ENCODE data around the gene SLC25A11. TPM values are rescaled to one million over a fixed set of nuclear protein-coding genes. Genes with fewer than 3 reads are reported as not detected.

The SLC25A11 gene
- total and polyA plus RNA-seq, 2 donors (not counting 1 experiment from before 2014, with no cell fraction given): 32.3 to 44.4 TPM

DNA sequence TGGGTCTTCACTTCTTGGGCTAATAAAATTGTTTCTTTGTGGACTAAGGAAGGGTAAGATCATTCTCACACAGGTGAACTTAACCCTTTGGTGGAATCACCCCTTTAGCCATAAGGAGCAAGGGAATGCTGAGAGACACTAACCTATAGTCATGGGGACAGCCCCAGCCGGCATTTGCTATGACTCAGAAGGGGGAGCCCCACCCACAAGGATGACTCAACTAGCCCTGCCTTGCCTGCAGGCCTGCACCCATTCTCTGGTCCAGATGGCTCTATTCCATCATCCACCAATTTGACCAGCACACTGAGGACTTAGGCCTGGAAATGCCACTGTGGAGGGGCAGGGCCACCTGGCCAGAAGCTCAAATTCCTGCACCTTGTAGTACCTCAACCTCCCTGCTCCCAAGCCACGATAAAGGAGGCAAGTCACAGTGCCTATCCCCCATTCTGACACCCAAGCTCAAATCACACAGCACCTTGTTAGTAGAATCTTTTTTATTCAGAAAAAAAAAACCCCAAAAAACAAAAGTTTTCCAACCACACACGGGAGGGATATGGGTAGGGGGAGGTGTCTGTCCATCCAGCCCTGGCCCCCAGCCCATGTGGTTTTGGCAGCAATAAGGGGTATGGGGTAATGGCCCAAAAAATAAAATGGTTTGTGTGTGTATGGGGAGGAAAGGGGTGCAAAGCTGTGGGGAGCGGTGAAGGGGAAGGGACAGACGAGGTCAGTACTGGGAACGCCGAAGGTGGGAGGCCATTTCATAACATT is 5.5 kb upstream of the SLC25A11 start:
- intact Hi-C loops (cut with micrococcal nuclease): loop anchor here (5.0 to 10.0 kb wide), 5 partner anchors 72 to 983 kb away; partner anchors contain the start of genes ATP2A3, MED11 and ZNF594
- Histone ChIP-seq H3K27ac (ENCODE audit: low read length in 2 of 2) (peak overlapping the region; percentile 32 to 93), H3K9me3 (ENCODE audit: control extremely low read depth in 1 of 3, control insufficient read depth in 2 of 3, insufficient read depth in 1 of 3, low read length in 2 of 3) (no peaks in the 10 kb centered on the region), H3K4me3 (ENCODE audit: control extremely low read depth in 1 of 5, extremely low read depth in 1 of 5, insufficient read depth in 1 of 5, low read depth in 2 of 5, low read length in 4 of 5) (peak overlapping the region in 3 of 5 experiments; percentile 12 to 27 (median 25)), H3K79me2 (ENCODE audit: control insufficient read depth, insufficient read depth, low read length) (peaks cover 72% of the 10 kb centered on the region), H3K4me2 (replicated peaks; ENCODE audit: low read depth, low read length, poor library complexity, severe bottlenecking) (peak overlapping the region; percentile 98), H2AFZ (ENCODE audit: insufficient read depth, low read depth, low read length, poor library complexity, severe bottlenecking) (no peak overlapping the region), H3K4me1 (ENCODE audit: control insufficient read depth in 2 of 2, insufficient read depth in 2 of 2, low read length in 2 of 2) (peaks cover 63 to 70% of the 10 kb centered on the region in 2 donors), H4K20me1 (ENCODE audit: control insufficient read depth, insufficient read depth, low read length, poor library complexity, severe bottlenecking) (peaks cover 43% of the 10 kb centered on the region), H3K27me3 (replicated peaks in 1 of 4; ENCODE audit: control extremely low read depth in 1 of 4, control insufficient read depth in 3 of 4, insufficient read depth in 4 of 4, low read length in 3 of 4) (no peaks in the 10 kb centered on the region), H3K36me3 (replicated peaks in 1 of 2; ENCODE audit: control extremely low read depth in 1 of 2, control insufficient read depth in 1 of 2, extremely low read depth in 1 of 2, insufficient read depth in 2 of 2, low read length in 1 of 2) (peaks cover 0 to 44% of the 10 kb centered on the region in 2 experiments), H3K9ac (ENCODE audit: low read length) (peak overlapping the region; percentile 38)
- Mint-ChIP-seq H3K27me3 (no peaks in the 10 kb centered on the region), H3K4me1 (peaks cover 65% of the 10 kb centered on the region), H3K27ac (peak overlapping the region; percentile 89), H3K9me3 (ENCODE audit: insufficient read depth) (no peaks in the 10 kb centered on the region), H3K4me3 (peak overlapping the region; percentile 86)
- ChIA-PET POLR2A (interaction anchor here (1.0 to 2.7 kb wide), 2 partner anchors 22 to 36 kb away, joined by 3 to 9 read pairs; partner anchors contain the start of gene SPAG7), CTCF (interaction anchor here (1.2 to 1.3 kb wide), 2 partner anchors 22 to 36 kb away, joined by 3 read pairs; partner anchors contain the start of gene SPAG7)
- no peak for TF ChIP-seq CTCF (IDR thresholded peaks at IDR 0.05)
- TF ChIP-seq EZH2 (IDR thresholded peaks at IDR 0.05; ENCODE audit: borderline replicate concordance, insufficient read depth, low read depth, low read length, poor library complexity, severe bottlenecking): no peak
- peak; percentile 55 for DNase-seq
- WGBS (ENCODE audit: insufficient coverage): 40% methylated on average over 4 of the region's 7 CpGs
- peak; percentile 12 for ATAC-seq (ENCODE audit: low read depth)

All from B cell (primary cell).